Activated CD8-positive, alpha-beta memory T cell treated with anti-CD3 and anti-CD28 coated beads for 36 hours (primary cell): Measurements from ENCODE around the gene SIGLEC5. TPM values are rescaled to one million over a fixed set of nuclear protein-coding genes. Genes with fewer than 3 reads are reported as not detected.

ENCODE experiments used
- CTCF ChIA-PET: fragments of 350-600 bp; sonication (Branson Sonifier 250); formaldehyde crosslinking; loops from one replicate; lab custom pipeline; 2021; ENCODE audit warnings: antibody characterized with exemption; lab: Charles Lee
- POLR2A ChIA-PET: fragments of 350-600 bp; sonication (Branson Sonifier 250); formaldehyde crosslinking; loops from one replicate; lab custom pipeline; 2021; ENCODE audit warnings: antibody characterized with exemption; lab: Charles Lee
- total RNA-seq, 2 experiments: library from RNA; stranded (reverse); gene quantifications; one replicate each; pipeline ENCODE4 v1.2.3, GENCODE V29; 2021

SIGLEC5 gene
- total RNA-seq, 2 experiments from 2014 or later = not detected

DNA sequence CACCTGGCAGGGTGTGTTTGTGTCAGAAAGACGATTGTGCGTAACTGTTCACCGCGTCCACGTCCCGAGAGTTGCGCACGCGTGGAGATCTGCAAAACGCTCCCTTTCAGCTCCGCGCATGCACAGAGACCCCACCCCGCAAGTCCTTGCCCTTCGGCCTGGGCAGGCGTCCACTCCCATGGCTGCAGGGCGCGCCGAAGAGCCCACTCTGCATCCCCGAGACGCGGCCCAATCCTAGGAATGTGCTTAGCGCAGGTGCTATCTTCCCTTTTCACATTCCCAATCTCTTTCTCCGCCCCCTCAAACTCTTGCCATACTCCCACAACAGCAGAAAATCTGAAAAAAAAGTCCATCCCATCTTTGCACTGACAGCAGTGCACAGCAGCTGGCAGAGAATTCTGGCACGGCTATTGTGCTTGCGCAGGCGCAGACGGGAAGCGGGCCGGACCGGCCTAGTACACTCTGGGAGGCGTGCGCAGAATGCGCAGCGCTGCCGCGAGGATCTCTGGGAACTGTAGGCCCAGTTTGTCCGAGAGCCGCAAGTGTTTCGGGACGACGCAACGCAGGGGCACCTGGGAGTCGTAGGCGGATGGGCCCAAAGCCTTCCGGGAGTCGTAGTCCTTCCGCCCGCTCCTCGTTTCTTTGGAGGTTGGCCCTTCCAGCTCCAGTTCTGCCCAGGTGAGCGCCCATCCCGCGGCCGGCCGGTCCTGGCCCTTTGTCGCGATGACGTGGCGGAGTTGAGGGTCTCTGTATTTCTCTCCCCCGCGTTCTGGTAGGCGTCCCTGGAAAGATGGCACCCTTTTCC is 36.0 kb downstream of the SIGLEC5 start:
- ChIA-PET CTCF (interaction anchor here (0.6 to 0.9 kb wide), 3 partner anchors 67 to 1529 kb away, joined by 3 read pairs; no protein-coding TSS in a partner anchor), POLR2A (interaction anchor here (0.7 kb wide), 1 partner anchor 199 kb away, joined by 3 read pairs; no protein-coding TSS in a partner anchor)

- ChIA-PET CTCF (interaction anchor here (0.6 kb wide), 1 partner anchor 79 kb away, joined by 3 read pairs; no protein-coding TSS in a partner anchor), POLR2A (interaction anchor here (0.7 kb wide), 1 partner anchor 198 kb away, joined by 3 read pairs; no protein-coding TSS in a partner anchor)
These were observed 36.9 kb downstream of the SIGLEC5 start for GRCh38 chr19:51593138-51593890.

DNA sequence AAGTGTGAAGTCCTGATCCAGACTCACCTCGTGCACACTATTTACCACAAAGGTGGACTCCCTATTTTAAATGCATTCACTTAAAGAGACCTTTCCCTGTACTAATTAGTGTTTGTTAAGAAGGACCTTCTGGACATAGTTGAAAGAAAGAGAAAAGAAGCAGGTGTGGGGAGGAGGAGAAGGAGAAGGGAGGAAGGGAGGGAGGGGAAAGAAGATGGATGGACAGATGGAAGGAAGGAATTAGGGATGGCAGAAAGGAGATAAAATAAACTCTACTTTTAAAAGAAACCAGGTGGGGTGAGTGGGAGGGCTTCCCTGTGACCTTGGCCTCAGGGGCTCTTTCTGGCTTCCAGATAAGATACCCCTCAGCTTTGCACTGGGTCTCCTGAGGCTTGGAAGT is 37.7 kb downstream of the SIGLEC5 start:
- CTCF ChIA-PET = no interaction called here

GRCh38 chr19:51590441-51590840 is 39.8 kb downstream of the SIGLEC5 start:
- ChIA-PET POLR2A (no interaction called here), CTCF (no interaction called here)

More for the DNA sequence above, 37.7 kb downstream of the SIGLEC5 start:
- POLR2A ChIA-PET = no interaction called here

DNA sequence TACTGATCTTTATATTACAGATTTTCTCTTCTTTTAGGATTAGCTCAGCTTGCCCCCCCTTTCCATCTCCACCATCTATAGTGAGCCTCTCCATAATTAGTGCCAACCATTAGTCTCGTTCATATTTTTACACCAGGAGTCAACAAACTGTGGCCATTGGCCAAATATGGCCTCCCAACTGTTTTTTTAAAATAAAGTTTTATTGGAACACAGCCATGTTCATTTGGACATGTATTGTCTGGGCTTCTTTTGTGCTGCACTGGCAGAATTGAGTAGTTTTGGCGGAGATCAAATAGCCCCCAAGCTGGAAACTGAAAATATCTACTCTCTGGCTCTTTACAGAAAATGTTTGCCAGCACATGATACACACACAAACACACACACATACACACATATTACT is 40.7 kb downstream of the SIGLEC5 start:
- CTCF ChIA-PET = no interaction called here
- POLR2A ChIA-PET = no interaction called here

DNA sequence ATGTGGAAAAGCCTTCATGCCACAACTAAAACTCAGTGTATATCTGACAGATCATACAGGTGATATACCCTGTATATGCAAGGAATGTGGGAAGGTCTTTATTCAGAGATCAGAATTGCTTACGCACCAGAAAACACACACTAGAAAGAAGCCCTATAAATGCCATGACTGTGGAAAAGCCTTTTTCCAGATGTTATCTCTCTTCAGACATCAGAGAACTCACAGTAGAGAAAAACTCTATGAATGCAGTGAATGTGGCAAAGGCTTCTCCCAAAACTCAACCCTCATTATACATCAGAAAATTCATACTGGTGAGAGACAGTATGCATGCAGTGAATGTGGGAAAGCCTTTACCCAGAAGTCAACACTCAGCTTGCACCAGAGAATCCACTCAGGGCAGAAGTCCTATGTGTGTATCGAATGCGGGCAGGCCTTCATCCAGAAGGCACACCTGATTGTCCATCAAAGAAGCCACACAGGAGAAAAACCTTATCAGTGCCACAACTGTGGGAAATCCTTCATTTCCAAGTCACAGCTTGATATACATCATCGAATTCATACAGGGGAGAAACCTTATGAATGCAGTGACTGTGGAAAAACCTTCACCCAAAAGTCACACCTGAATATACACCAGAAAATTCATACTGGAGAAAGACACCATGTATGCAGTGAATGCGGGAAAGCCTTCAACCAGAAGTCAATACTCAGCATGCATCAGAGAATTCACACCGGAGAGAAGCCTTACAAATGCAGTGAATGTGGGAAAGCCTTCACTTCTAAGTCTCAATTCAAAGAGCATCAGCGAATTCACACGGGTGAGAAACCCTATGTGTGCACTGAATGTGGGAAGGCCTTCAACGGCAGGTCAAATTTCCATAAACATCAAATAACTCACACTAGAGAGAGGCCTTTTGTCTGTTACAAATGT is 42.7 kb downstream of the SIGLEC5 start:
- ChIA-PET POLR2A (no interaction called here), CTCF (interaction anchor here (0.5 kb wide), 1 partner anchor 119 kb away, joined by 4 read pairs; no protein-coding TSS in a partner anchor)

DNA sequence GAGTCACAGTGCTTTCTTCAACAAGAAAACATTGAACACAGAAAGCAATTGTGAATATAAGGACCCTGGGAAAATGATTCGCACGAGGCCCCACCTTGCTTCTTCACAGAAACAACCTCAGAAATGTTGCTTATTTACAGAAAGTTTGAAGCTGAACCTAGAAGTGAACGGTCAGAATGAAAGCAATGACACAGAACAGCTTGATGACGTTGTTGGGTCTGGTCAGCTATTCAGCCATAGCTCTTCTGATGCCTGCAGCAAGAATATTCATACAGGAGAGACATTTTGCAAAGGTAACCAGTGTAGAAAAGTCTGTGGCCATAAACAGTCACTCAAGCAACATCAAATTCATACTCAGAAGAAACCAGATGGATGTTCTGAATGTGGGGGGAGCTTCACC is 43.4 kb downstream of the SIGLEC5 start:
- ChIA-PET POLR2A (no interaction called here), CTCF (interaction anchor here (0.5 kb wide), 1 partner anchor 120 kb away, joined by 4 read pairs; no protein-coding TSS in a partner anchor)

DNA sequence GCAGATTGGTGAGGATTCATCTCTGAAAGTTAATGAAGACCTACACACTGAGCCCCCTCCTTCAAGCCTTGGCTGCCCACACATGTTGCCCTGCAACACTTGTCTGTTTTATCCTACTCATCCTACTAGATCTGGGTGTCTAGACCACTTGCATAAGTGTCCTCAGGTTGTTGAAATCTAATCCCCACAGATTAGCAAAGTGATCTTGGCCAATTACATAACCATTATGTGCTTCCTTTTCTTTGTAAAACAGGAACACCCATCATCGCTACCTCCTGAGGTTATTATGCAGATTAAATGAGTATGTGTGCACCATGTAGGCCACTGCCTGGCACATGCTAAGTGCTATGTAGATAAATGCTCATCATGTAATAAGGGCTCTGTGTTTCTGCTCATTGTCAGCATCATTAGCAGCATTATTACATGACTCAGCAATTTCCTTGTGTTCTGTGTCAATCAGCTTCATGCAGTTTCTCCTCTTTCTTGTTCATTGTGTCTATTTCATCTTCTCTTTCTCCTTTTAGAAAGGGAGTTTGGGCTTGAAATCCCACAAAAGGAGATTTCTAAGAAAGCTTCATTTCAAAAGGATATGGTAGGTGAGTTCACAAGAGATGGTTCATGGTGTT is 44.0 kb downstream of the SIGLEC5 start:
- ChIA-PET POLR2A (no interaction called here), CTCF (no interaction called here)

DNA sequence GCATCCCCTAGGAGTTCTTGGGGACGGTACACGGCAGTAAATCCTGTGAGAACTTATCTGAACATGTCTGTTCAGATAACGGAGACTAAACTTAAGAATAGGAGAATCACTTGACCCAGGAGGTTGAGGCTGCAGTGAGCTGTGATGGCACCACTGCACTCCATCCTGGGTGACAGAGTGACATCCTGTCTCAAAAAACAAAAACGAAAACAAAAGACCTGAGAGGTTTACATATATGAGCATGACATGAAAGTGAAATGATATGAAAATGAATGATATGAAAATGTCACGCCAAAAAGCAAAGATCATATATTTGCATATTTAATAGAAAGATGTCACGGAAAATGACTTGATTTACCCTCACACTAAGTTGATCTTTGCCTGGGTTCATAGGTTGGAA is 53.4 kb downstream of the SIGLEC5 start:
- ChIA-PET POLR2A (no interaction called here), CTCF (interaction anchor here (1.0 kb wide), 1 partner anchor 80 kb away, joined by 4 read pairs; no protein-coding TSS in a partner anchor)

DNA sequence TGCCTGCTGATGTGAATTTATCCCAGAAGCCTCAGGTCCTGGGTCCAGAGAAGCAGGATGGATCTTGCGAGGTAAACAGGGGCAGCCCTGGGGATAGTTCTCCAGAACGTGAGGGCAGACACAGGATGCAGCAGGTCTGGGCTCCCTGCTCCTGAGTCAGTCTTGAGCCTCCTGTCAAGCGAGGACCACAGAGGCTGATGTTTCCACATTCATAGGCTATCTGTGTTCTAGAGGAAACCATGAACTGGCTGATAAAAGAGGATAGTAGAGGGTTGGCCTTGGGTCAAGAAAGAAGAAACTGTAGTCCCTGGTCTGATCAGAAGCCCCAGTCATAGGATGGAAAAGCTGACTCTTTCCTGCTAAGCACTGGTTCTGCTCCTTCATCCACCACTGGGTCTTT is 56.9 kb downstream of the SIGLEC5 start:
- POLR2A ChIA-PET = no interaction called here
- CTCF ChIA-PET = interaction anchor here (0.8 kb wide), 1 partner anchor 84 kb away, joined by 3 read pairs; no protein-coding TSS in a partner anchor

GRCh38 chr19:51572908-51573307 is 57.3 kb downstream of the SIGLEC5 start:
- POLR2A ChIA-PET = no interaction called here
- CTCF ChIA-PET = interaction anchor here (0.8 kb wide), 1 partner anchor 84 kb away, joined by 3 read pairs; no protein-coding TSS in a partner anchor

DNA sequence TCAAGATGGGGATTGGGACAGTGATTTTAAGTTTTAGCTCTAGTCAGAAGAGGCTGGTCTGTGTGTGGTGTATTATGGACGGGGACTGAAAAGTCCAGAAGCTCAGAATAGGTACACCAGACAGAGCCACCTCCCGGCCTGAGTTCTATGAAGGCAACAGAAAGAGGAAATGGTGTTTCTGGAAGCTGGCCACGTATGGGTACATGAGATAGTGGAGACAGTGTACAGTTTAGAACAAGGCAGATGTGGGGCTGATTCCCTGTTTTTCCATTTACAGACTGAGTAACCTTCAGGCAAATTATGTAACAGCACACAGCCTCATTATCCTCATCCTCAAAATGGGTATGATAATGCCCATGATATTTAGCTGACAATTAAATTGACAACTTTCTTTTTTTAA is 57.8 kb downstream of the SIGLEC5 start:
- POLR2A ChIA-PET = no interaction called here
- CTCF ChIA-PET = interaction anchor here (0.8 kb wide), 1 partner anchor 85 kb away, joined by 3 read pairs; no protein-coding TSS in a partner anchor

DNA sequence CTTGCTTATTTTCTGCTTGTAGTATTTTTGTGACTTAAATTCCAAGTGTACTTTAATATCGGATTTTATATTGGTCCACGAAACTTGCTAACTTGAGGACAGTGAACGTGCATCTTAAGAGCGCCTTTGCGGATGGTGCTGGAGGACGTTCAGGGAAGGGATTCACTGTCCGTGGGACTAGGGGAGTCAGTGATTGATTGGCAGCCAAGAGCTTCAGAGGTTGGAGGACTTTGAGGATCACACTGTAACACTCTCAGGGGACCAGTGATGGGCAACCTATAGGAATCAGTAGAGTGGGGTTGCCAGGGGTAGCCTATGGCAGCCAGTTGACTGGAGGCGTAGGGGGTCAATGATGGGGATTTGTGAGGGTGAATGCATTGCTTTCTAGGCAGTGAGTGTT is 58.6 kb downstream of the SIGLEC5 start:
- POLR2A ChIA-PET = no interaction called here
- CTCF ChIA-PET = no interaction called here

DNA sequence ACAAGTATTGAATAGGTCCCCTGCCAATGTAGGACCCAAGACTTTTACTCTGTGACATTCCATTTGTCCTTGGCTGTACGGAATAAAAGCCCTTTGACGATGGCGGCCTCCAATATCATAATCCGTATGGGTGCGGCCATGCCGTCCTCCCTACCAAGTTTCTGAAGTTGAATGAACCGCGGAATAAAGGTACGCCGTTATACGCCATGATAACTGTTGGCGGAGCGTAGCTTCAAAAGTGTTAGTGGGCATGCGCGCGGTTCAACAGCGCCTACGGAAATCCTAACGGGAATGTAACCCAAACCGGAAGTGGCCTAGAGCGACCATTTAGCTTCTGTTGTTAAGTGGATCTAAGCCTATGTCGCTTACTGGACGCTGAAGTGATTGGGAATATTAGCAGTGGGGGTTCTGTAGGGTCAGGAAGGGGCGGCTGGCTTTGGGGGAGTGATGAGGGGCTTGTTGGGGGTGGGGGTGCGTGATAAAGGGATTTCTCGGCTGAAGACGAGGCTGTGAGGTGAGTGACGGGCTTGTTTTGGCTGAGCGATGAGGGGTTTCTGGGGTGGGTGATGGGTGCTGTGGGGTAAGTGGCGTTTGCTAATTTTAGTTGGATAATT is 59.1 kb downstream of the SIGLEC5 start, which contains the start of gene ZNF175:
ZNF175 (plus strand) TSS at position 322 of the 614 bp plus-strand sequence. CDS start 2,047 bp downstream, outside the sequence.
- POLR2A ChIA-PET = no interaction called here

DNA sequence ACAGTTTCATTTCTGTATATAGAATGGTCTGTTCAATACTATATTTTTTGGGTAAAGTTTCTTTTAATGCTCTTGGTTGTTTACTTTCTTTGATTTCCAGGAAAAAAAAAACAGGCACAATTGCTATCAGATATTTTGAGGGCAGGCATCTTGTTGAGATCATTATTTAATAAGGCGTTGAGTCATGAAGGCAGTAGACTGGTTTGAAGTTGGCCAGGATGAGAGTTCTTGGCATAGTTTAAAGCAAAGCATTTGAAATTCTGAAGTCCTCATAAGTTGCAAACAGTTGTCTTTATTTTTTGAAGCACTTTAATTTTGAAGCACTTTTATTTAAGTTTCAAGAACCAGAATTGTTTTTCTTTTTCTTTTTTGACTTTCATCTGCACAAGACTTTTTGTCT is 61.7 kb downstream of the SIGLEC5 start:
- CTCF ChIA-PET = no interaction called here
- POLR2A ChIA-PET = no interaction called here

More for the DNA sequence above, 59.1 kb downstream of the SIGLEC5 start, which contains the start of gene ZNF175:
- CTCF ChIA-PET = interaction anchor here (0.6 kb wide), 1 partner anchor 906 kb away, joined by 6 read pairs; no protein-coding TSS in a partner anchor

GRCh38 chr19:51567583-51567982 is 62.6 kb downstream of the SIGLEC5 start:
- POLR2A ChIA-PET = no interaction called here
- CTCF ChIA-PET = no interaction called here

GRCh38 chr19:51566489-51567100 is 63.6 kb downstream of the SIGLEC5 start:
- POLR2A ChIA-PET = no interaction called here

More at GRCh38 chr19:51566489-51567100, 63.6 kb downstream of the SIGLEC5 start:
- CTCF ChIA-PET = no interaction called here
